HAP-1 (cell line): ENCODE results near the gene CDH2.
A peak's percentile ranks its signal among the peaks of the same experiment; 100 is the strongest.
"Not testable (repeated sequence)": the region's sequence is repeated elsewhere in the genome, so short reads cannot be mapped to it uniquely, and the experiment has no call there.

ENCODE experiments used
- DNase-seq, 2 experiments: peaks; one replicate each; pipeline ENCODE4 v3.0.0-alpha.2; 2016 to 2020; ENCODE audit warnings: low spot score in 2 of 2
- H3K27me3 ChIP-seq: fragments of 250-450 bp; sonication (Bioruptor Pico); 2 replicates; pipeline ENCODE4 v1.5.1; 2020; ENCODE audit warnings: low read depth, mild to moderate bottlenecking, moderate library complexity
- H3K36me3 ChIP-seq: fragments of 250-450 bp; sonication (Bioruptor Pico); replicated peaks from 2 replicates; pipeline ENCODE4 v1.5.1; 2020; ENCODE audit warnings: mild to moderate bottlenecking
- H3K4me1 ChIP-seq: fragments of 250-450 bp; sonication (Bioruptor Pico); 2 replicates; pipeline ENCODE4 v1.5.1; 2020; ENCODE audit warnings: mild to moderate bottlenecking
- H3K4me3 ChIP-seq: fragments of 250-450 bp; sonication (Bioruptor Pico); 2 replicates; pipeline ENCODE4 v1.5.1; 2020; ENCODE audit warnings: mild to moderate bottlenecking, moderate library complexity
- H3K9me3 ChIP-seq: fragments of 250-450 bp; sonication (Bioruptor Pico); 2 replicates; pipeline ENCODE4 v1.5.1; 2020; ENCODE audit warnings: mild to moderate bottlenecking, moderate library complexity
- in situ Hi-C: fragments of 300-500 bp; cut with MboI; formaldehyde crosslinking; loops from 3 replicates; pipeline ENCODE4 v1.14.3; 2020; ENCODE audit warnings: low sequenced_read_pairs, inconsistent platforms, mixed read lengths

The CDH2 gene

DNA sequence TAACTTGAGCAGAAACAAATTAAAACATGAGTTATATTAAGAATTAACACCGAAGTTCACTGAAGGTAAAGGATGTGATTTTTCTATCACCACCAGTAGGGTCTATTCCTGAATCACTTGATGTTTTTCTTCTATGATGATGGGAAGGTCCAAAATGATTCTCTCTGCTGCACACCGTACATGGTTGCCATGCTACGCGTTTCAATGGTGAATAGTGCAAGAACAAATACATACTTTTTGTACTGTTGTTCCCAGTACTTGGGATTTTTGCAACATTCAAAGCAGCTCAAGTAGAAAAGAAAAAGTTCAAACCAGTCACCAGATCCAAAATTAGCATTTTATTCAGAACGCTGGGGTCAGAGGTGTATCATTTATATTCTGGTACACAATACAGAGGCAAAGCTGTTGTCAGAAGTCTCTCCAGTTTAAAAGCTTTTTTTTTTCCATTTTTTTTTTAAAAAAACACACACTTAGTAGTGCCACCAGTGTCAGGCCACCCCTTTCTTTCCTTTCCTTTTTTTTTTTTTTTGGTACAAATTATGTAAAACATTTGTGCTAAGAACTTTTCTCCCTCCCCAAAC lies 226.2 kb downstream of the CDH2 start:
- in situ Hi-C loops: no loop called here
- no peaks in the 10 kb centered on the region for H3K36me3 ChIP-seq

DNA sequence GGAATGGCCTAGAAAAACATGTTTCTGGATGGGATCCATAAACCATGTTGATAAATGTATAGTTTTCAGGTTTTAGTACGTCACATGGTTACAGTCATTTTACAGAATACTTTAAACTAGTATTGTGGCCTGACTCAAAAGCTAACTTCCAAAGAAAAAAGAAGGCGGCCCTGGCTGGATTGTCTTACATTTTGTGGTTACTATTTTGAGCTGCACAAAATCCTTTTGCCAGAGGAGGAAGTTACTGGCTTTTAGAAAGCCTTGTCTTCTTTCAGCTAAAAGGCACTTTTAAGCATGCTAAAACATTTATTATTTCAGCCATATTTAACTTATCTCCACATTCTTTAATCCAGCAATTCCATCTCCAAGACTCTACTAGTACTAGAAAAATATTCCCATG lies 227.9 kb downstream of the CDH2 start:
- DNase-seq: no peak
- in situ Hi-C loops: no loop called here
- Histone ChIP-seq H3K27me3 (no peaks in the 10 kb centered on the region), H3K36me3 (no peaks in the 10 kb centered on the region), H3K9me3 (no peaks in the 10 kb centered on the region), H3K4me3 (no peak overlapping the region), H3K4me1 (peaks cover 11% of the 10 kb centered on the region)

More for the DNA sequence above, 226.2 kb downstream of the CDH2 start:
- H3K9me3 ChIP-seq: no peaks in the 10 kb centered on the region
- no peaks in the 10 kb centered on the region for H3K27me3 ChIP-seq
- no peak overlapping the region for H3K4me3 ChIP-seq
- DNase-seq: no peak
- H3K4me1 ChIP-seq: peaks cover 11% of the 10 kb centered on the region

DNA sequence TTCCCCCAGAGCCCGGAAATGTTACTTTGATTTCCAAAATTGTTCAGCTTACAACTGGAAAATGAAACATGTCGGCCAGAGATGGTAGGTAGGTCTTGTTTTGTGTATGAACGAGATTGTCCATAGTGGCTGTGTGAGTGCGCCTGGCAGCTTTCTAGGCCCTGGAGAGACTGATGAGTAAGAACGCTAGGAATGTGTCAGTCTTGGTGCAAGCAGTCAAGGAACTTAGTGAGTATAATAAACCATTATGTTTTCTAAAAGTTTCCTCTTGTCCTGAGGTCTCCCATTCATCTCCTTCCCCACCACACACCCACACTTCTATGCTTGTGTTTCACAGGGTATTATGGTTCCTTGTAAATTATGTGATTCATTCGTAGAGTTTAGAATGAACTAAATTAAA lies 234.2 kb downstream of the CDH2 start:
- Histone ChIP-seq H3K4me1 (no peaks in the 10 kb centered on the region), H3K9me3 (no peaks in the 10 kb centered on the region), H3K4me3 (no peak overlapping the region), H3K27me3 (no peaks in the 10 kb centered on the region), H3K36me3 (no peaks in the 10 kb centered on the region)
- in situ Hi-C loops: no loop called here
- DNase-seq: no peak

DNA sequence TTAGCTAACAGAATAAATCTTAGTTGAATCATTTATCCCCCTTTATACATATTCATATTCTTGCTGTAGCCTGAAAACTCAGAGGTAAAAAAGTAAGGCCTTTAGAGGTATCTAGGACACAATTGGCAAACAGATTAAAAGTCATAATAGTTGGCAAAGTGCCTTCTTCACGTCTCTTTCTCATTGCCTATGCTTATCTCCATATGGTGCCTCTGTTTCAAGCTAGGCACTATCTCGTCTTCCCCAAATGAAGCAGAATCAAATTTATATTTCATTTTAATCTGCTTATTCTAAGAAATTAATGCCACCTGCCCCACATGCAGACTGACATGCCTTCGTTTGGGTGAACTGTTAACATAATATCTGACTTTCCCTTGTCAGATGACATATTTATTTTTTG lies 245.4 kb downstream of the CDH2 start:
- H3K4me3 ChIP-seq: no peak overlapping the region
- no peak for DNase-seq
- in situ Hi-C loops: no loop called here
- no peaks in the 10 kb centered on the region for H3K4me1 ChIP-seq
- no peaks in the 10 kb centered on the region for H3K27me3 ChIP-seq
- H3K36me3 ChIP-seq: no peaks in the 10 kb centered on the region
- no peaks in the 10 kb centered on the region for H3K9me3 ChIP-seq

DNA sequence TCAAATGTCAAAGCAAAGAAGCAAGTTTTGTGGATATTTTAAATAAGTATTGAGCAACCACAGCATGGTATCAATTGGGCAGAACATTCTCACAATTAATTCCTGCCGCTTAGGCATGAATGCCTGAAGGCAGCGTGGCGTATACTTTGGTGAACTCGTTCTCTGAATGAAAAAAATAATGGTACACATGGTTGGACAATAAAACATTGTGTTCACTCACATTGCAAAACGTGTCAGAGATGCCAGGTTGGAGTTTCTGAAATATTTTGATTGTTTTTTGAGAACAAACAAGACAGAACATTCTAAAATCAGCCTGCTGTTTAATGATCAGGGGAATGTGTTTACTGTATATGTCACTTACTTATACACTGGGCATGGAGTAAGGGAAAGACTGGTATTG lies 254.2 kb downstream of the CDH2 start:
- Histone ChIP-seq H3K9me3 (no peaks in the 10 kb centered on the region), H3K36me3 (no peaks in the 10 kb centered on the region), H3K4me1 (peaks cover 27% of the 10 kb centered on the region), H3K4me3 (no peak overlapping the region), H3K27me3 (no peaks in the 10 kb centered on the region)
- in situ Hi-C loops: no loop called here
- DNase-seq: no peak

DNA sequence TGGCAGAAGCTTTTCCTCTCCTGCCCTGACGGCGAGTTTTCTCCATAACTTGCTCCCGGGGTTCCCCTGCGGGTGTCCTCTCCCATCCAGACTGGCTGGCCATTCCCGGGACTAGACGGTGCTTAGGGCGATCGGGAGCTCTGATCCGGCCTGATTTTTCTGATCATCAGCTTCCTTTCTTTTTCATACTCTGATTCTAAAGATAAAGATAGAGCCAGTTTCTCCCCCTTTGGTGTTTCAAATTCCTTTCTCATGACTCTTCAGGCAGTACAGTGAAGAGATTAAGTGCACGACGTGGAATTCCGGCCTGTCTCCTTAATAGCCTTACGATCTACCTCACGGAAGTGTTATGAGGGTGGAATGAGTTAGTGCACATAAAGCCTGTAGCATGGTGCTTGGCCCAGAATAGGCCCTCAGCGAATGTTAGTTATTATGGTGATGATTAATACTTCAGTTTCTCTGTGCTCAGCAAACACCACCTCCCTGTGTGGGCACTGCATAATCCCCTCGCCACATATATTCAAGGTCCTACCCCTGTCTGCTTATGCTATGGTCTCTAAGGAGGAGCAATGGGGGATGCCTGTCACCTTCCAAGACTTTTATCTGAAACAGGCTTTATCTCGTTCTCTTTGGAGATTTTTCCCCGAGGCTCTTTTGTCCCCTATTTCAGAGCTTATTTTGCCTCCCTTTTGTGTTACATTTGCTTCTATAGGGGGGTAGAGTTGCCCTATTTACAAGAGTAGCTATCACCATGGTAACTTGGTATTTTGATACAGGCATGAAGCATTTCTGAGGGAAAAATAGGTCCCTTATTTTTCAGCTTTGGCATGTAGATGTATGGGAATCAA lies 254.8 kb downstream of the CDH2 start:
- no peaks in the 10 kb centered on the region for H3K36me3 ChIP-seq
- no peaks in the 10 kb centered on the region for H3K27me3 ChIP-seq
- peak overlapping the region; percentile 10 for H3K4me3 ChIP-seq
- in situ Hi-C loops: no loop called here
- H3K4me1 ChIP-seq: peaks cover 27% of the 10 kb centered on the region
- peak; percentile 64 to 83 for DNase-seq
- no peaks in the 10 kb centered on the region for H3K9me3 ChIP-seq

DNA sequence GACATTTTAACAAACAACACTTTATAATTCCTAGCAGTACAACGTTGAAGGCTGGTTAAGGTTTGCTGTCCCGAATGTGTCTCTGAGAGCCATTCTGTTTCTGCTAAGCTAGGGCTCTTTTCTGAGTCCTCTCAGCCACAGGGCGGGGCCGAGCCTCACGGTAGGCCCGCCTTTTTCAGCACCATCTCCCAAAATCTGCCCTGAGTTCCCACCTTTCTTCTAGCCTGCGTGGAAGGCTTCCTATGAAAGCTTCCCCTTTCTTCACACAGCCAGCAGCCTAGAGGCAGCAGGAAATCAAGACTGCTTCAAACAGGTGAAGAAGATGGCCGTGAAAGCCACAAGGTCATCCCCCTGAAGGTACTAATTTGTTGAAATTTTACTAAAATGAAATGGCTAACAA lies 255.5 kb downstream of the CDH2 start:
- peaks cover 27% of the 10 kb centered on the region for H3K4me1 ChIP-seq
- no peaks in the 10 kb centered on the region for H3K9me3 ChIP-seq
- H3K4me3 ChIP-seq: peak overlapping the region; percentile 10
- peak; percentile 39 to 58 for DNase-seq
- in situ Hi-C loops: no loop called here
- no peaks in the 10 kb centered on the region for H3K36me3 ChIP-seq
- no peaks in the 10 kb centered on the region for H3K27me3 ChIP-seq

DNA sequence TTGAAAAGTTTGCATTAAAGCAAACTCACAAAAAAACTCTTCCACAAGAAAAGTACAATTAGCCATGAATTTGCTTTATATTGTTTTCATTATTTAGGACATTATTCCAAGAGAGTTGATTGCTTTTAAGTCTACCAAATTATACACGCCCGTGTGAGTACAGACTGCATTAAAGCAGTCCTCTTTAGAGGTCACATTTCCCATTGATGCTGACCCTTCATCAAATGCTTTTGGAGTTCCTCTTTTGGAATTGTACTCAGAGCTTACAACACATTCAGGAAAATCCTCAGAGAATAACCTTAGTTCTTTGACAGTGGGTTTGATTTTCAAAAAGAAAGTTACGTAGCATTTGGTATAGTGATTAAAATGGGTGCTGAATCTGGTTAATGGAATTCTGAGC lies 256.1 kb downstream of the CDH2 start:
- Histone ChIP-seq H3K4me3 (no peak overlapping the region), H3K36me3 (no peaks in the 10 kb centered on the region), H3K4me1 (peaks cover 27% of the 10 kb centered on the region), H3K9me3 (no peaks in the 10 kb centered on the region), H3K27me3 (no peaks in the 10 kb centered on the region)
- no peak for DNase-seq
- in situ Hi-C loops: no loop called here

DNA sequence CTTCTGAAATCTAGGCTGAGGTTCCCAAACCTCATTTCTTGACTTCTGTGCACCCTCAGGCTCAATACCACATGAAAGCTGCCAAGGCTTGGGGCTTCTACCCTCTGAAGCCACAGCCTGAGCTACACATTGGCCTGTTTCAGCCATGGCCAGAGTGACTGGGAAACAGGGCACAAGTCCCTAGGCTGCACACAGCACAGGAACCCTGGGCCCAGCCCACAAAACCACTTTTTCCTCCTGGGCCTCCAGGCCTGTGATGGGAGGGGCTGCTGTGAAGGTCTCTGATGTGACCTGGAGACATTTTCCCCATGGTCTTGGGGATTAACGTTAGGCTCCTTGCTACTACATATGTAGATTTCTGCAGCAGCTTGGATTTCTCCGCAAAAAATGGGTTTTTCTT lies 270.7 kb downstream of the CDH2 start:
- H3K4me3 ChIP-seq, in situ Hi-C loops: not testable (repeated sequence)

DNA sequence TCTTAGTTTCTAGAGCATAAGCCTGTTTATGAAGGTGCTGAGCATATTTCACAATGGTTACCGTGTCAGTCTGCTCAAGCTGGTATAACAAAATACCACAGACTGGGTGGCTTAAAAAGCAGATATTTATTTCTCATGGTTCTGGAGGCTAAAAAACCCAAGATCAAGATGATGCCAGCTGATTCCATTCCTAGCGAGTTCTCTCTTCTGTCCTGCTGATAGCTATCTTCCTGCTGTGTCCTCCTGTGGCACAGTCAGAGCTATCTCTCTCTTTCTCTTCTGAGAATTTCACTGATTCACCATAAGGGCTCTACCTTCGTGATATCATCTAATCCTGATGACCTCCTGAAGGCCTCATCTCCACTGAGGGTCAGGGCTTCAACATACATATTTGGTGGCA lies 273.0 kb downstream of the CDH2 start:
- DNase-seq: no peak
- peaks cover 22% of the 10 kb centered on the region for H3K4me1 ChIP-seq
- in situ Hi-C loops: no loop called here
- no peaks in the 10 kb centered on the region for H3K36me3 ChIP-seq
- H3K9me3 ChIP-seq: peaks cover 2% of the 10 kb centered on the region; the same call in 1 of the 2 replicates
- no peaks in the 10 kb centered on the region for H3K27me3 ChIP-seq
- H3K4me3 ChIP-seq: no peak overlapping the region

More for the DNA sequence above, 270.7 kb downstream of the CDH2 start:
- H3K36me3 ChIP-seq, H3K9me3 ChIP-seq, H3K27me3 ChIP-seq, DNase-seq: not testable (repeated sequence)
- peaks cover 13% of the 10 kb centered on the region for H3K4me1 ChIP-seq

DNA sequence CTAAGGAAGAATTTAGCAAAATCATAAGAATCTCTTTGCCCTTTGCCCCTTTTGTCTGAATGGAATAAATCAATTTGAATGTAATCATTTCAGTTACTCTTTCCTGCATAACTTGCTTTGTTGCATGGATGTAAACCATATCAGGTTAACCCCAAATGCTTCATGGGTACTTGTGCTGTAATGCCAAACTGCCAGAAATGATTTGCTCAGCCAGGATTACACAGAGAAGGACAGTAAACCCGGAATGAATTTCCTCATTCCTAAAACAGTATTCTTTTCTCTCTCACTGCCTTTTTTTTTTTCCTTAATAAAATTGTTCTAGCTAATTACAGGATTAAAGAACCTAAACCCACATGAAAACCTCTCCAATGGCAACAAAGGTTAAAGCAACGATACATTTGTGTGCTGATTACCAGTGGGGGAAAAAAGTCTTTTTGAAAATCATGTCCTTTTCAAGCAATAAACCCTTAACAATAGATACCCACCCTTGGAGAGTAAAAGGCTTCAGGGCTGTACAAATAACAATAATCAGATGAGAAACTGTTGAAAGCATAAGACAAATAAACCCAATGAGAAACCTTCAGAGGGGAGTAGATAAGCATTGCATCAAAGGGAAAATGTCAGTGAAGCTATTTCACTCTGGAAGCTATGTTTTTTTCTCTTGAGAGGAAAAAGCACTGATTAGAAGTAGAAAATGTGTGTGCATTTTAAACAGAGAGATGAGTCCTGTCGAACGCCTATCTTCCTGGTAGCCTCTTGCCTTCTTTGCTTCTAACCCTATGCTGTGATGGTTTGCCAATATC lies 275.3 kb downstream of the CDH2 start:
- Histone ChIP-seq H3K36me3 (no peaks in the 10 kb centered on the region), H3K27me3 (no peaks in the 10 kb centered on the region), H3K4me3 (no peak overlapping the region), H3K9me3 (peaks cover under 1% of the 10 kb centered on the region; the same call in 1 of the 2 replicates), H3K4me1 (peaks cover 22% of the 10 kb centered on the region)
- peak; percentile 51 to 97 for DNase-seq
- in situ Hi-C loops: no loop called here
